ENCODE results near the gene DGAT2L6. TPM values are rescaled to one million over a fixed set of nuclear protein-coding genes. Genes with fewer than 3 reads are reported as not detected.

Gene DGAT2L6
- total RNA-seq, 2 experiments from 2014 or later: not detected

GRCh38 chrX:70139736-70140135 lies 37.5 kb upstream of the DGAT2L6 start:
- Mint-ChIP-seq H3K27ac (peak overlapping the region; percentile 40), H3K4me3 (no peak overlapping the region), H3K36me3 (ENCODE audit: low read depth) (peaks cover 35% of the 10 kb centered on the region), H3K4me1 (ENCODE audit: low read depth) (peaks cover 26% of the 10 kb centered on the region), H3K9me3 (no peaks in the 10 kb centered on the region), H3K27me3 (no peaks in the 10 kb centered on the region)
- no peak for DNase-seq
- no peak for ATAC-seq
- no peak for TF ChIP-seq CTCF (IDR thresholded peaks at IDR 0.05)
- ChIA-PET CTCF (no interaction called here), POLR2A (interaction anchor here (0.6 kb wide), 1 partner anchor 655 kb away, joined by 3 read pairs; no protein-coding TSS in a partner anchor)
- intact Hi-C loops (cut with micrococcal nuclease): loop anchor here (10.0 kb wide), 1 partner anchor 295 kb away; no protein-coding TSS in a partner anchor

- peaks cover 20% of the 10 kb centered on the region for H3K4me1 Mint-ChIP-seq (ENCODE audit: low read depth)
- H3K27ac Mint-ChIP-seq: no peak overlapping the region
- no peaks in the 10 kb centered on the region for H3K9me3 Mint-ChIP-seq
- H3K36me3 Mint-ChIP-seq (ENCODE audit: low read depth): peaks cover 28% of the 10 kb centered on the region
- TF ChIP-seq CTCF (IDR thresholded peaks at IDR 0.05): no peak
- intact Hi-C loops (cut with micrococcal nuclease): no loop called here
- CTCF ChIA-PET: no interaction called here
- H3K27me3 Mint-ChIP-seq: no peaks in the 10 kb centered on the region
- ATAC-seq: no peak
- no peak overlapping the region for H3K4me3 Mint-ChIP-seq
- no peak for DNase-seq
- POLR2A ChIA-PET: no interaction called here
Observed at GRCh38 chrX:70141373-70141772, 35.9 kb upstream of the DGAT2L6 start.

GRCh38 chrX:70166601-70167590 lies 10.4 kb upstream of the DGAT2L6 start:
- no peaks in the 10 kb centered on the region for H3K27me3 Mint-ChIP-seq
- peaks cover 14% of the 10 kb centered on the region for H3K36me3 Mint-ChIP-seq (ENCODE audit: low read depth)
- ChIA-PET POLR2A (no interaction called here), CTCF (interaction anchor here (0.9 to 1.6 kb wide), 2 partner anchors 26 to 31 kb away, joined by 3 read pairs; no protein-coding TSS in a partner anchor)
- no peaks in the 10 kb centered on the region for H3K9me3 Mint-ChIP-seq
- peak overlapping the region; percentile 63 for H3K27ac Mint-ChIP-seq
- TF ChIP-seq CTCF (IDR thresholded peaks at IDR 0.05): no peak
- peak; percentile 12 for DNase-seq
- peak; percentile 68 for ATAC-seq
- no peak overlapping the region for H3K4me3 Mint-ChIP-seq
- intact Hi-C loops (cut with micrococcal nuclease): no loop called here
- H3K4me1 Mint-ChIP-seq (ENCODE audit: low read depth): peaks cover 8% of the 10 kb centered on the region

- peaks cover 8% of the 10 kb centered on the region for H3K4me1 Mint-ChIP-seq (ENCODE audit: low read depth)
- H3K27ac Mint-ChIP-seq: no peak overlapping the region
- H3K4me3 Mint-ChIP-seq: no peak overlapping the region
- H3K9me3 Mint-ChIP-seq: no peaks in the 10 kb centered on the region
- CTCF ChIA-PET: interaction anchor here (1.6 kb wide), 1 partner anchor 24 kb away, joined by 3 read pairs; no protein-coding TSS in a partner anchor
- ATAC-seq: no peak
- H3K36me3 Mint-ChIP-seq (ENCODE audit: low read depth): peaks cover 14% of the 10 kb centered on the region
- H3K27me3 Mint-ChIP-seq: no peaks in the 10 kb centered on the region
- POLR2A ChIA-PET: no interaction called here
- TF ChIP-seq CTCF (IDR thresholded peaks at IDR 0.05): no peak
- intact Hi-C loops (cut with micrococcal nuclease): no loop called here
- DNase-seq: no peak
Observed at GRCh38 chrX:70168238-70169188, 8.8 kb upstream of the DGAT2L6 start.

Measured in activated CD8-positive, alpha-beta T cell treated with anti-CD3 and anti-CD28 coated beads for 36 hours (primary cell).